Stimulated activated naive B cell treated with anti-CD40 and anti-IgM and Interleukin-4, amounts not matched to agents 10 μg/mL and 1 μg/mL and 100 μg/mL, for 72 hours (primary cell): Measurements from ENCODE around the gene CENPO.
"Not testable (repeated sequence)": the region's sequence is repeated elsewhere in the genome, so short reads cannot be mapped to it uniquely, and the experiment has no call there.

ENCODE experiments used
- ATAC-seq, 2 donors: fragments of 150-1000 bp; cut with Tn5 transposase; replicated peaks; 2 replicates each; pipeline ENCODE4 v1.10.0; 2021; ENCODE audit warnings: moderate library complexity in 1 of 2
- DNase-seq: peaks from one replicate; pipeline ENCODE4 v3.0.0; 2021
- H3K27ac Mint-ChIP-seq: one replicate; pipeline ENCODE4 v1.8.0; 2022; ENCODE audit warnings: mild to moderate bottlenecking, mixed read lengths
- H3K27me3 Mint-ChIP-seq, 2 donors: one replicate each; pipeline ENCODE4 v1.8.0; 2022; ENCODE audit warnings: mixed read lengths in 2 of 2
- H3K36me3 Mint-ChIP-seq, 2 donors: one replicate each; pipeline ENCODE4 v1.8.0; 2022; ENCODE audit warnings: mixed read lengths in 2 of 2, mild to moderate bottlenecking in 1 of 2
- H3K4me1 Mint-ChIP-seq, 2 donors: one replicate each; pipeline ENCODE4 v1.8.0; 2022; ENCODE audit warnings: mixed read lengths in 2 of 2, mild to moderate bottlenecking in 1 of 2
- H3K4me3 Mint-ChIP-seq, 2 donors: one replicate each; pipeline ENCODE4 v1.8.0; 2022; ENCODE audit warnings: mild to moderate bottlenecking in 2 of 2, mixed read lengths in 2 of 2, moderate library complexity in 1 of 2
- H3K9me3 Mint-ChIP-seq, 2 donors: one replicate each; pipeline ENCODE4 v1.8.0; 2022; ENCODE audit warnings: mixed read lengths in 2 of 2, mild to moderate bottlenecking in 1 of 2

Gene CENPO

DNA sequence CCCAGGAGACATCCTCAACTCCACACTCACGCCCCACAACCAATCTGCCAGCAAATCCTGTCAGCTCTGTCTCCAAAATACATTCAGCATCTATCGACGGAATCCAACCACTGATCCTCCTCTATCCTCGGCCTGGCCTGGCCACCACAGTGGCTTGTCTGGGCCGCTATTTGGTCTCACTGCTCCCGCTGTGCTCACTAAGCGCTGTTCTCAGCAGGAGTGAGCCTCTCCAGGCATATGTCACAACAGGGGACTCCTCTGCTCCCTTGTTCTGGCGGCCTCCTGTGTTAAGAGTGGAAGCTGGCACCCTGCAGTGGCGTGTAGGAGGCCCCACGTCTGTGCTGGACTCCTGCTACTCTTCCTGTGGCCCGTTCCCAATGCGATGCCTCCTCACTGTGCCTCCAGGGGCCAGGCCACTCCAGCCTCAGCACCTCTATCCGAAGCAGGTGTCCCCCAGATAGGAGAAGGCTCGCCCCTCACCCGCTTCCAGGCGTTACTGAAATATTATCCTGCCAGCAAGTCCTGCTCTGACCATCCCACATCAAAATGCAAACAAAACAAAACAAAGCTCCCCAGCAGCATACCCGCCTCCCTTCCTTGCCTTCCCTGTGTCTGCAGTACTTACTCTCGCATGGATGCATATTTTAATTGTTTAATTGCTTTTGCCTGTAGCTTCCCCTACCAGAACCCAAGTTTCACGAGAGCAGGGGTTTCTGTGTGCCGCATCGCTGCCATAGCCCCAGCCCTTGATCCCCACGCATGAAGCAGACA, 39.9 kb downstream of the CENPO start:
- Mint-ChIP-seq H3K27me3 (no peaks in the 10 kb centered on the region), H3K4me3 (no peak overlapping the region), H3K36me3 (peaks cover 48 to 72% of the 10 kb centered on the region in 2 donors), H3K4me1 (no peaks in the 10 kb centered on the region), H3K27ac (peak overlapping the region; percentile 47), H3K9me3 (no peaks in the 10 kb centered on the region)
- DNase-seq (no peak), ATAC-seq (no peak)

DNA sequence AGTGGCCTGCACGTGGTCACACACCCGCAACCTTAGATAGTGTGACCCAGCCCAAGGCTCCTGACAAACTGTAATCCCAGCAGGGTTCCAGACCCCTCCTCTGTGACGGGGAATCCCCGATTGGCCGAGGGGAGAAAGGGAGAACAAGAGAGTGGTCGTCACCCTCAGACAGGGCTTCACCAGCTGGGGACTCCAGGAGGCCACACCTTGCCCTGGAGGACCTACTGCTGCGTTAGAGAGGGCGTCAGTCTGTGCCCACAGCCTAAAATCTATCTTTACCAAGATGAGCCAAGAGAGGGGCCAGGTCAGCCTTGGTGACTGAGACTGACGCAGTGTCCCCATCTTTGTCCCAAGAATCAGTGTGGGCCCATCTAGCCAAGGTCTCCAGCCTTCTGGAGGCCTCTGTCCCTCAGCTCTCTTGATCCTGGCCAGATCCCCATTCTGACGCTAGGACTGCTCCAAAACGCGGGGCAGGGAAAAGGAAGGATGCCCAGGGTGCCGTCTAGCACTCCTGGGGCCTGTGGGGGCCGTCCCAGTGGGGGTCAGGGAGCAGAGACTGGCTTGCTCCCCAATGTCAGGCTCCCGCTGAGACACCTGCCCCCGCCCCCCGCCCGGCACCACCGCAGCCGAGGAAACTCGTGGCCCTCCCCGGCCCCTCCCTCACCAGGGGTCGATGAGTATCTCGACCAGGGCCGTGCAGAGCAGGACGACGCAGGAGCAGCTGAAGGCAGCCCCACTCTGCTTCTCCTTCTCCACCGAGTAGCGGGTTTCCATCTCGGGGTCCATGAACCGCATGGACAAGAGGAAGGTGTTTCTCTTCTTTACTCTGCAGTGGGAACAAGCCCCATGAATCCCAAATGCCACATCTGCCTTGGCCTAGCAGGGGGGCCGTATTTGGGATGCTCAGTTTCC, 40.9 kb downstream of the CENPO start:
- Mint-ChIP-seq H3K36me3 (peaks cover 50 to 70% of the 10 kb centered on the region in 2 donors), H3K4me1 (no peaks in the 10 kb centered on the region), H3K27ac (peak overlapping the region; percentile 9), H3K4me3 (no peak overlapping the region), H3K27me3 (no peaks in the 10 kb centered on the region), H3K9me3 (no peaks in the 10 kb centered on the region)
- ATAC-seq (no peak), DNase-seq (no peak)

DNA sequence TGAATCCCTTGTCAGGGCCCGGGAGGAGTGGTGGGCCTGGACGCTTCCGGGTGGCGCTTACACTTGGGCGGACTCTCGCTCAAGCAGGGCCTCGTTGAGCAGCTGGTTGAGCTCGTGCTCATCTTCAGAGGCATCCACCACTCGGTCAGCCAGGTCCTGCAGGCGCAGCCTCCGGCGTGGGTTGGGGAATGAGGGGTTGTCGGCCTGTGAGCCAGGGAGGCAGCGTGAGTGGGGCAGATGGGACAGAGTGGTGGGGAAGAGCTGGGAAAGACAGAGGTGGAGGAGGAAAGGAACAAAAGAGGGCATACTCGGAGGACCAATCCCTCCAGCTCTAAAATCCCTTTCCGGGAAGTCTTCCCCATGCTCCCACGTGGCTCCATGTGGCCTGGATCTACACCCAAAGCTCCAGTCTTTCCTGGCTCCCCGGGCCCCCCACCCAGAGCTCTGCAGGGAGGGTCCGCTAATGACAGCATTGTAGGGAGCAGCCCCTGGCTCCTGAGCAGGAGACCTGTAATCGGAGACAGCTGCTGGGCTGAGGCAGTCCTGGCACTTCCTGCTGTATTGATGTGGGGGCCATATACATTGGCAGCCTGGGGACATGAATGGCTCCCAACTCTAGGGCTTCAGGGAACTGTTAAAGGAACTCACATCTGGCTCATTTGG, 41.6 kb downstream of the CENPO start:
- peaks cover 58 to 76% of the 10 kb centered on the region in 2 donors for H3K36me3 Mint-ChIP-seq
- H3K4me1 Mint-ChIP-seq = no peaks in the 10 kb centered on the region
- H3K27me3 Mint-ChIP-seq = no peaks in the 10 kb centered on the region
- ATAC-seq (no peak), DNase-seq (no peak)
- H3K27ac Mint-ChIP-seq = peak overlapping the region; percentile 9
- no peaks in the 10 kb centered on the region for H3K9me3 Mint-ChIP-seq
- H3K4me3 Mint-ChIP-seq = no peak overlapping the region

DNA sequence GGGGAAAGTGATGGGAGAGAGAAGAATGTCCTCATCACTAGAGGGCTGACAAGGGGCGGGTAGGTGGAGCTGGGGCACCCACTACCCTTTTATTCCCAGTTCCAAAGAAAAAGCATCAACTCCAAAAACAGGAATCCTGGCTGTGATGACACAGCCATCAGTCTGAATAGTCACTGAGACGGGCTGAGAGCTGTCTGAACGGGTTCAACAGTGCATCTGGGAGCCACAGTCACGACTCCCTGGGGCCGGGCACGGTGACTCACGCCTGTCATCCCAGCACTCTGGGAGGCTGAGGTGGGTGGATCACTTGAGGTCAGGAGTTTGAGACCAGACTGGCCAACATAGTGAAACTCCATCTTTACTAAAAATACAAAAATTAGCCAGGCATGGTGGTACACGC, 42.2 kb downstream of the CENPO start:
- H3K4me1 Mint-ChIP-seq, H3K4me3 Mint-ChIP-seq, ATAC-seq, DNase-seq, H3K27me3 Mint-ChIP-seq, H3K9me3 Mint-ChIP-seq, H3K27ac Mint-ChIP-seq: not testable (repeated sequence)
- peaks cover 63 to 77% of the 10 kb centered on the region in 2 donors for H3K36me3 Mint-ChIP-seq

DNA sequence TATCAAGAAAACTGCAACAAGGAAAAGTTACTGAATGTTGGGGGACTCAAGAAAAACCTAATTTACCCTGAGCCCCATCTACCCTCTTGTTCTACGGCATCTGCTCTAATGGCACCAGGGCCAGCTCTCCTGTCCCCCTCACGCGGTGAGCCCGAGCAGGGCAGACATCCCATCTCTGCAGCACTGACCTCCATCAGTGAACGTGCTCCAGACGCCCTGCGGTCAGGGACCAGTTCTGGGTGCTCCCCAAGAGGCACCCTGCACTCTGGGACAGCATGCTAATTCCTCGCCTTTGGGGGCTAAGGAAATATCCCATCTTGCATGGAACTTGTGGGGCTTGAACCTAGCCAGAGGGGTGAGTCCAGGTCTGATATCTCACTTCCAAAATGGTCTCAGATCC, 43.0 kb downstream of the CENPO start:
- H3K4me3 Mint-ChIP-seq = no peak overlapping the region
- H3K27me3 Mint-ChIP-seq = no peaks in the 10 kb centered on the region
- DNase-seq (no peak), ATAC-seq (no peak)
- H3K36me3 Mint-ChIP-seq = peaks cover 66 to 82% of the 10 kb centered on the region in 2 donors
- no peak overlapping the region for H3K27ac Mint-ChIP-seq
- no peaks in the 10 kb centered on the region for H3K4me1 Mint-ChIP-seq
- no peaks in the 10 kb centered on the region for H3K9me3 Mint-ChIP-seq

DNA sequence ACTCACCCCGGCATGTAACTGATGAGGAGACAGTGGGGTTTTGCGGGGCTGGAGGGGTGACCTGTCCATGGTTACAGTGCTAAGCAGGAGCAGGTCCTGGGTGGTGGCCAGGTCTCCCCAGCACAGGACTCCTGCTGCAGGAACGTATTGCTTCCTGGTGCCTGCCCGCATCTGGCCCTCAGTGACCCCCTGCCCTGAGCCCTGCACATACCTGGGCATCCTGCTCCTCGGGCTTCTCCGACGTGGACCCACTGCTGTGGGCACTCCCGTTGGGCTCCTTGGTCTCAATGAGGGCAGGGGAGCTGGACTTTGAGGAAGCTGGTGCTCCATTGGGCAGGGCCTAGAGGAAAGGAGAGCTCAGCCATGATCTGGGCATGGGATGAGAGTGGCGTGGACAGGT, 43.5 kb downstream of the CENPO start:
- H3K9me3 Mint-ChIP-seq = no peaks in the 10 kb centered on the region
- no peak for DNase-seq
- no peaks in the 10 kb centered on the region for H3K27me3 Mint-ChIP-seq
- H3K4me3 Mint-ChIP-seq = no peak overlapping the region
- no peaks in the 10 kb centered on the region for H3K4me1 Mint-ChIP-seq
- peaks cover 63 to 82% of the 10 kb centered on the region in 2 donors for H3K36me3 Mint-ChIP-seq
- H3K27ac Mint-ChIP-seq = no peak overlapping the region
- ATAC-seq = no peak

DNA sequence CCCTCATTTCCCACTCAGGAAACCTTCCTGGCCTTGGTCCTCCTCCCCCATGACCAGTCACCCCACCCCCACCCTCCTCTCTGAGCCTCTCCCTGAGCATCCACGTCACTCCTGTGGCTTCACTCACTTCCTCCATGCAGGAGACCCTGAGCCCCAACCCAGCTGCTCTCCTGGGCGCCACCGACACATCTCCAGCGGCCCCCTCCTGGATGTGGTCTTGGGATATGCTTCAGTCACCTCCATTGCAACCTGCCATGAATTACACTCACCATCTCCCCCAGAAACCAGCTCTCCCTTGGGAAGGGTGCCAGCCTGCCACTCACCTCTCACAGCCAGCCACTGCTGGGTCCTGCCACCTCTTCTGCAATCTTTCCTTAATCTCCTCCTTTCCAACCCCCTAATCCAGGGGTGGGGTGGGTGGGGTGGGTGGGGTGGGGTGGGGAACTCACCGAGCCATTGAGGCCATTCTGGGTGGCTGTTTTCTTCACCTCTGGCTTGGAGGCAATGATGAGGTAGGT, 44.8 kb downstream of the CENPO start:
- Mint-ChIP-seq H3K36me3 (peaks cover 61 to 83% of the 10 kb centered on the region in 2 donors), H3K27me3 (no peaks in the 10 kb centered on the region), H3K9me3 (no peaks in the 10 kb centered on the region), H3K4me3 (no peak overlapping the region), H3K4me1 (no peaks in the 10 kb centered on the region), H3K27ac (no peak overlapping the region)
- no peak for ATAC-seq
- DNase-seq = no peak

DNA sequence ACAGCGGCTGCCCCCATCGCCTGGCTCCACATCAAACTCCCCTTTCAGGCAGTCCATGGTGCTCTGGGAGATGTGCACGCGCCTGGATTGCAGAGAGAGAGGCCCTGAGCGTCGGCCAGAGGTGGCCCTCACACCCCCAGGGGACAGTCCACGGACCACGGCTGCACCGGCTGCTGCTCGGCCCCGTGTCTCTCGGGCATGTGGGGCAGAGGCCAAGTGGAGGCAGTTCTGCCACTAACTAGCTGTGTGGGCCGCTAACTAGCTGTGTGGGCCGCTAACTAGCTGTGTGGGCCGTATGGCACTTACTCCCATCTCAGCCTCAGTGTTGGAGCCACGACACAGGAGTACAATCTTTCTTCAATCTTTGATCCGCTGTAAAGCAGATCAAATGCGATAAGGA, 45.3 kb downstream of the CENPO start:
- DNase-seq (no peak), ATAC-seq (no peak)
- no peaks in the 10 kb centered on the region for H3K27me3 Mint-ChIP-seq
- H3K36me3 Mint-ChIP-seq = peaks cover 62 to 82% of the 10 kb centered on the region in 2 donors
- no peak overlapping the region for H3K27ac Mint-ChIP-seq
- no peaks in the 10 kb centered on the region for H3K9me3 Mint-ChIP-seq
- no peak overlapping the region for H3K4me3 Mint-ChIP-seq
- H3K4me1 Mint-ChIP-seq = no peaks in the 10 kb centered on the region

DNA sequence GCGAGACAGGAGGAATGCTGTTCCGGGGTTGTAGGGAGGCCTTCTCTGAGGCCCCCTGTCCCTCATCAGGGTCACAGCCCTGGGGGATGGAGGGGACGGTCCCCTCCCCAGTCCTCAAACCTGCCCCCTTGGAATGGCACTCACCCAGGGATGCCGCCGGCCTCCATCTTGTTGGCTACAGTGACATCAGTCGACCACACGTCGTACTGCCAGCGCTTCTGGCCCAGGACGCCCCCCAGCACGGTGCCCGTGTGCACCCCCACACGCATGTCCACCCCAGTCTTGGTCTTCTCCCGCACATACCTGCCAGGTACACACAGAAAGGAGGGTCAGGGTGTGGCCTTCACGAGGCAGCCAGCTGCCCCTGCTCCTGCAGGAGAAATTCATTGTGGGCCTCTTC, 46.5 kb downstream of the CENPO start:
- H3K27ac Mint-ChIP-seq = peak overlapping the region; percentile 20
- H3K36me3 Mint-ChIP-seq = peaks cover 62 to 78% of the 10 kb centered on the region in 2 donors
- no peaks in the 10 kb centered on the region for H3K27me3 Mint-ChIP-seq
- DNase-seq (no peak), ATAC-seq (no peak)
- no peak overlapping the region for H3K4me3 Mint-ChIP-seq
- H3K4me1 Mint-ChIP-seq = no peaks in the 10 kb centered on the region
- H3K9me3 Mint-ChIP-seq = no peaks in the 10 kb centered on the region

DNA sequence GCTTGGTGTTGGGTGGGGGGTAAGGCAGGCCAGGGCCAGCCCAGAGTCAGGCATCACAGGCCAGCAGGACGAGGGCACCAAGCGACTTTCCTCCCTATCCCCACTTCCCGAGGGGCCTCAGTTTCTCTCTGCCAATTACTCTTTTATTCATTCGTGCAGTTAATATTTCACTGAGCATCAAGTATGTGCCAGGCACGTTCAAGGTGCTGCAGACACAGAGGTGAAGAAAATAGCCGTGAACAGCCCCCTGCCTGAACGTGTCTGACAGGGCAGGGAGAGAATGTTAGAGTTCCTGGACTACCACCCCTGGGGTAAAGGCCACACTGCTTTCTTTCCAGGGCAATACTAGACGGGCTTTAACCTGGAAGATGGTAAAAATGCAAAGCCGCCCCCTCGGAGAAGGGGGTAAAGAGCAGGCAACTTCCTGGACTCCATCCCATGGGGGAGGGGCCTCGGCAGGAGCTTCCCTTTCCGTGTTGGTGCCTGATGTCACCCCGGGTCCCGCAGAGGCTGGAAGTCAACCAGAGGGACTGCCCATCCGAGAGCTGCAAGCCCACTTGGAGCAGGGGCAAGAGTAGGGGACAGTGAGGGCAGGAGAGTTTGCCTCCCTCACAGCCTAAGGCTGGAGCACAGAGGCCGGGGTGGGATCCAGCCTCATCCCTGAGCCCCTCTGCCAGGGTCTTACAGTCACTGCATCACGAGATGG, 47.1 kb downstream of the CENPO start:
- H3K27me3 Mint-ChIP-seq = no peaks in the 10 kb centered on the region
- no peak overlapping the region for H3K4me3 Mint-ChIP-seq
- H3K27ac Mint-ChIP-seq = no peak overlapping the region
- no peaks in the 10 kb centered on the region for H3K4me1 Mint-ChIP-seq
- H3K36me3 Mint-ChIP-seq = peaks cover 63 to 79% of the 10 kb centered on the region in 2 donors
- no peak for ATAC-seq
- no peak for DNase-seq
- no peaks in the 10 kb centered on the region for H3K9me3 Mint-ChIP-seq

DNA sequence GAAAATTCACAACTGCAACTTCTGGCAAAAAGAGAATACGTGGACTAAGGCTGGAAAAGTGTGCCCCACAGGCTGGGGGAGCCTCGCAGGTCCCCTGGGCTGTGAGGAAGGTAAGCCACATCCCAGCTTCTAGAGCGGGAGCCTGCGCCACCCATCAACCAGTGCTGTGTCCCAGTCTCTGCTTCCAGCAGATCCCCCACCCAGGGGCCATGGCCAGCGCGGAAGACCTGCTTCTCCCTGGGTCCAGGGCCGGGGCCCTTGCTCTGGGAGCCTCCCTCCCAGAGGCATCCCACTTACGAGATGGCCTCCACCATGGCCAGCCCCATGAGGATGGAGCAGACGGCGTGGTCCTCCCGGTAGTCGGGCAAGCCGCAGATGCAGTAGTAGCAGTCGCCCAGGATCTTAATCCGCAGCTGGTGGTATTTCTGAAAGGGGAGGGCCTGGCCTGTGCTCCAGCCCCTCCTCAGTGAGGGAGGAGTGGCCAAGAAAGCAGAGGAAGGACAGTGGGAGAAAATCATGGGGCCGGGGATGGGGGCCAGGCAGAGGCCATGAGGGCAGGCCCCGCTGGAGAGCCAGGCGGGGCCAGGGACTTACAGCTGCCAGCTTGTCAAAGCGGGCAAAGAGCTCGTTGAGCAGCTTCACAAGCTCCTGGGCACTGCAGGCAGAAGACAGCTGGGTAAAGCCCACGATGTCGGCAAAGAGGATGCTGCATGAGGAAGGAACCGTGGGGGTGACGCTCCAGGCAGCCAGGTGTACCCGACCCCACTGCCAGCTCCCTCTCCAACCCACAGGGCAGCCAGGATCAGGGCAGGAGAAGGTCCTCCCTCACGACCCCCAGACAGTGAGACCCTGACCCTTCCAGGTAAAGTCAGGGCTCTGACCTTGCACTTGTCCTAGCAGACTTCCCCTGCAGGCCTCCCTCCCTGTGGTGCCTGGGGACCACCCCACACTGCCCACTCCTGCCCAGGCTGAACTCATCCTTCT, 48.0 kb downstream of the CENPO start:
- no peaks in the 10 kb centered on the region for H3K9me3 Mint-ChIP-seq
- ATAC-seq (no peak), DNase-seq (no peak)
- no peak overlapping the region for H3K27ac Mint-ChIP-seq
- H3K36me3 Mint-ChIP-seq = peaks cover 65 to 80% of the 10 kb centered on the region in 2 donors
- H3K4me1 Mint-ChIP-seq = no peaks in the 10 kb centered on the region
- H3K27me3 Mint-ChIP-seq = no peaks in the 10 kb centered on the region
- no peak overlapping the region for H3K4me3 Mint-ChIP-seq

DNA sequence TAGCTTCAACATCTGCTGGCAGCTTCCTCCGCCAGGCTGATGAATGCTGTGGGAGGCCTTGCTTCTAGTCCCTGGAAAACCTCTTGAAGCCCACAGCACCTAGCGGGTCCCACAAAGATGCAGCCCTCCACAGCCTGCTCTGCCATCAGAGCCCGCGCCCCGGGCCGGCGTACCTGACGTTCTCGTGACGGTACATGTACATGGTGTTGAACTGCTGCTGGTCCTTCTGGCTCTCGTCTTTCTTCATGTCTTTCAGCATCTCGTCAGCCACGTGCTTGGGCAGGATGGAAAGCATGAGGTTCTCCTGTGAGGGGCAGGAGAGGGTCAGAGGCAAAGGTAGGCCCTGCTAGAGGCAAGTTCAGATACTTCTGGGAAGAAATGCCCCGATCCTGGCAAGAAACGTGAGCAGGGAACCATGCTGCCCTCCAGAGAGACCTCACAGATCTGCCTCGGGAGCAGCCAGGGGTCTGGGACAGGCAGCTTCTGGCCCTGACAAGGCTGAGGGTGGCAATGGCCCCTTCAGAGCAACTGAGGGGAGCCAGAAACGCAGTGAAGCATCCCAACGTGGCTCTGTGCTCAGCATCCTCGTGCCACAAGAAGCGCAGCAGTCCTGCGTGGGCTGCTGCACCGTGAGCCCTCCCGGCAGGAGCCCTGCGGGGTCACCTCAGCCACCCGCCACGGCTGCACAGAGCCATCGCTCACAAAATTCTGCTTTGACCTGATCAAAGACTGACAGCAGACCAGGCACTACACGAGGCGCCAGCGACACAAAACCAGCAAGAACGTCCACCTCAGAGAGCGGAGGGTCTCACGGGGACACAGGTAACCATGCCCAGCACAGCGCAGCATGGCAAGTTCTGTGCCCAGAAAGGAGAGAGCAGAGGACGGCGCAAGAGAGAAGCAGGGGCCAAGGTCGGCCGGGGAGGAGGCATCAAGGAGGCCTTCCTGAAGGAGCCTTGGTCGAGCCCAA, 49.1 kb downstream of the CENPO start:
- Mint-ChIP-seq H3K4me3 (no peak overlapping the region), H3K4me1 (peaks cover 3% of the 10 kb centered on the region in 2 donors), H3K9me3 (peaks cover 3 to 7% of the 10 kb centered on the region in 2 donors), H3K27ac (peak overlapping the region; percentile 47), H3K27me3 (no peaks in the 10 kb centered on the region), H3K36me3 (peaks cover 66 to 80% of the 10 kb centered on the region in 2 donors)
- ATAC-seq (no peak), DNase-seq (no peak)
